ENCODE data around the gene MFAP2.
"Not testable (repeated sequence)": the region's sequence is repeated elsewhere in the genome, so short reads cannot be mapped to it uniquely, and the experiment has no call there.

The MFAP2 gene

GRCh38 chr1:16929146-16930041 lies 51.0 kb downstream of the MFAP2 start:
- DNase-seq (ENCODE audit: low spot score): not testable (repeated sequence)

- no peak for DNase-seq (ENCODE audit: low spot score)
Measured at GRCh38 chr1:16927711-16928485, 52.5 kb downstream of the MFAP2 start.

GRCh38 chr1:16927256-16927655 lies 53.2 kb downstream of the MFAP2 start:
- DNase-seq (ENCODE audit: low spot score): no peak

- DNase-seq (ENCODE audit: low spot score): no peak
Measured at GRCh38 chr1:16926491-16927073, 53.8 kb downstream of the MFAP2 start.

GRCh38 chr1:16925635-16926490 lies 54.6 kb downstream of the MFAP2 start:
- DNase-seq (ENCODE audit: low spot score): no peak

GRCh38 chr1:16924919-16925477 lies 55.4 kb downstream of the MFAP2 start:
- no peak for DNase-seq (ENCODE audit: low spot score)

Data from hematopoietic multipotent progenitor cell treated with erythropoietin and hydrocortisone succinate and interleukin-3 and kit ligand, for 17 days (in vitro differentiated cells).